Stimulated activated CD4-positive, alpha-beta T cell treated with anti-CD3 and anti-CD28 coated beads, Interleukin-12 subunit alpha, Interleukin-12 subunit beta, amount 100 ng/mL, for 48 hours (primary cell): Measurements from ENCODE around the gene GPC1.

Experiments used
- DNase-seq, 3 donors: peaks; one replicate each; pipeline ENCODE4 v3.0.0-alpha.2; 2020; ENCODE audit warnings: low read depth in 2 of 3, low spot score in 1 of 3

Gene GPC1

DNA sequence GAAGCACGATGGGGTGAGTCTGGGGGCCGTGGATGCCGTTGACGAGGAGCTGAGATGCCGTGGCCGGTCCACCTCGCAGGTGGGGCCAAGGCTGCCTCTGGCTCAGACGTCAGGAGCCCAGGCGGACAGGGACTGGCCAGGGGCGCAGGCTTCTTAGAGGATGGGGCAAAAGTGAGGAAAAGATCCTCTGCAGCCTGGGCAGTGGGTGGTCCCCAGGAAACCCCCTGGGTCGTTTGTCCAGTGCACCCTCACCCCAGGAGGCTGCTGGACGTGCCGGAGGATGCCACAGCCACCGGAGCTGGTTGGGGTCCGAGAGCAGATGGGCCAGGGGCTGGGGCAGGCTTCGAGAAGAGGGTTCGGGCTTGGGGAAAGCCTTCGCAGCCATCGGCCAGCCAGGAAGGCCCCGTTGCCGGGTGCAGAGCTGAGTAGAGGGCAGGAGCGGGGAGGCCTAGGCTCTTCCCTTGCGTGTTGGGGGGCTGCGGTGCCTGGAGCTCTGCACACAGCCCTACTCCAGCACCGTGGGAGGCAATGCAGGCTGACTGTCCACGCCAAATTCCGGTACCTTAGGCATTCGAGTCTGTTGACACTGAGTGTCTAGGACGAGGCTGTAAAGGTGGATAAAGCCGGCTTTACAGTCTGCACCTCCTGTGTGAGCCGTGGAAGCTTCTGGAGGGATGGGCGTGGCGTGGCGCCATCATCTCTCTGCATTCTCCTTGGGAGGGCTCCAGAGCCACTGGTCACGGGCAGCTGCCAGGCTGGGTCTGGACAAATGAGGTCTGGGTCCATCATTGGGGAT lies 18.8 kb downstream of the GPC1 start:
- no peak for DNase-seq

DNA sequence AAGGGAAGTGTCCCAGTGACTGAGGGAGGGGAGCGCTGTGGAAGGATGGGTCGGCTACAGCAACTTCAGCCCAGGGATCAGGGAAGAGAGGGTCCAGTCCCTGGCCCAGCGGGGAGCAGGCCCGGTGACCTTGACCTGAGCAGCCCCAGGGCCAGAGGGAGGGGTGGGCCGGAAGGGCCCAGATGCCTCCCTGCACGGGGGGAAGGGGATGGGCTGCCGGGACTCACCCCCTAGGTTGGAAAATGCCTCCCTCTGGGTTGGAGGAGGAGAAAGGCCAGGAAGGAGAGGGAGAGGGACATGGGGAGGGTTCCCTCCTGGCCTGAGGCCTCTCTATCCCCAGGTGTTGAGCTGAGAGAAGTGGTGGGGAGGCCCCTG lies 19.8 kb downstream of the GPC1 start:
- DNase-seq = no peak

GRCh38 chr2:240455647-240456446 lies 20.4 kb downstream of the GPC1 start:
- DNase-seq = no peak

GRCh38 chr2:240456447-240457222 lies 21.2 kb downstream of the GPC1 start:
- DNase-seq = no peak

- no peak for DNase-seq
These were observed 22.0 kb downstream of the GPC1 start for GRCh38 chr2:240457223-240458043.

- no peak for DNase-seq
These were observed 22.8 kb downstream of the GPC1 start for GRCh38 chr2:240458044-240458899.

DNA sequence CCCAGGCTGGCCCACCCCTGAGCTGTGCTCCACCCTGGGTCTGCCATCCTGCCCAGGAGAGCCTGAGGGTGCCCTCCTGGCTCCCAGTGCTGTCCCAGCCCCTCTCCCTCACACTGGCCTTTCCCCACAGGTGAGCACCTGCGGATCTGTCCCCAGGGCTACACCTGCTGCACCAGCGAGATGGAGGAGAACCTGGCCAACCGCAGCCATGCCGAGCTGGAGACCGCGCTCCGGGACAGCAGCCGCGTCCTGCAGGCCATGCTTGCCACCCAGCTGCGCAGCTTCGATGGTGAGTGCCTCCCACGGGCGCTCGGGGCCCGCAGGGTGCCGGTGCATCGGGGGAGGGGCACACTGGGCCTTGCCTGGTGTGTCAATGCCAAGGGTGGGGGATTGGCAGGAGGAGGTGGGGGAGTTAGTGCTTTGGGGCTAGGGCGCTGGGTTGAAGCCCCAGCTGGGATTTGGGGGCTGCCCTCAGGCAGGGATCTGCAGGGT lies 23.5 kb downstream of the GPC1 start:
- DNase-seq = no peak

GRCh38 chr2:240459401-240460252 lies 24.2 kb downstream of the GPC1 start:
- DNase-seq = no peak

- DNase-seq = no peak
These were observed 24.8 kb downstream of the GPC1 start for GRCh38 chr2:240460253-240460711.

DNA sequence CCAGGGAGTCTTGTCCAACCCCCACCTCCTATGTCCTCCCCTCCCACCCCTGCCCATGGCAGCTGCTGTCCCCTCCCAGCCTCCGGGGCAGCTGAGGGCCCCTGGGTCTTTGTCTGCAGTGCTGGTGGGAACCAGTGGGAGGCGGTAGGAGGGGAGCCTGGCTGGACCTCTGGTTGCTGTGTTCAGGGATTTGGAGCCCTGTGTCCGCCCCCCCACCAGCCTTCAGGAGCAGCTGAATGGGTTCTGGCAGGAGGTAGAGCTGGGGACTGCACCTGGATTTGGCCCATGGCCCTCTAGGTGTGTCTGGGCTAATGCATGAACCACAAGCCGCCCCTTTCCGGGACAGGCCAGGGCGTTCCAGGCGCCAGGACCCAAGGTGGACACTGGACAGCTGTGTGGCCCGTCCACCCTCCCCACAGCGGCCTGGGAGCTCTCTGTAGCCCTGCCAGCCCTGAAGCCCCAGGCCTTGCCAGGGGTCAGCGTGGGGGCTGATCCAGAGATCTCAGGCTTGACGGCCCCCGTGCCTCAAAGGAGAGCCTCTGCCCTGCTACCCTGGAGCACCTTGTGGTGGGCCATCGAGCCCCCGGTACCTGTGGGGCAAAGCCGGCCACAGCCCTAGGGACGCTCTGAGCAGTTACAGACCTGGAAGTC lies 25.4 kb downstream of the GPC1 start:
- DNase-seq = no peak

DNA sequence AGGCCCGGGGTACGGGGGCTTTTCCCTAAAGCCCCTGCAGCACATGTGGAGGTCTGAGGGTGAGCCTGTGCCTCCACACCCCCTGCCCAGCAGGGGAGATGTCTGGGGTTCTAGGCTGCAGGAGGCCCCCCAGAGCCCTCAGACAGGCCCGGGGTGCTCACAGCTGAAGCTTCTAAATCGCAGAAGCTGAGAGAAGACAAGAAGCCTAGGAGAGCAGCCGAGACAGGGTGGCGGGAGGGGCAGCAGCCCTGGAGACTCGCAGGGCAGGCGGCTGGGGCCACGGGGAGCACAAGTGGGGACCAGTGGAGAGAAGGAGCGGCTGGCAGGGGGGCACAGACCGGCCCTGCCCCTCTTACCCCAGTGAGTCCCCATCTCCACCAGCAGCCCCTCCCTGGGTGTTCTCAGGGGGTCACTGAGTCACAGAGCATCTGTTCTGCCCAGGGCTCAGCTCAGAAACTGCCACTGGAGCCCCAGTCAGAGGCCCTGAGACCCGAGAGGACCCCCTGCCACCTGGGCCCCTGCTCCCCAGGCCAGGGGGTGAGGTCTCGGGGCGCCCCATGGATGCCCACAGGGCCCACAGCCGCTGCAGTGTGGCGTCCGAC lies 26.1 kb downstream of the GPC1 start:
- no peak for DNase-seq

DNA sequence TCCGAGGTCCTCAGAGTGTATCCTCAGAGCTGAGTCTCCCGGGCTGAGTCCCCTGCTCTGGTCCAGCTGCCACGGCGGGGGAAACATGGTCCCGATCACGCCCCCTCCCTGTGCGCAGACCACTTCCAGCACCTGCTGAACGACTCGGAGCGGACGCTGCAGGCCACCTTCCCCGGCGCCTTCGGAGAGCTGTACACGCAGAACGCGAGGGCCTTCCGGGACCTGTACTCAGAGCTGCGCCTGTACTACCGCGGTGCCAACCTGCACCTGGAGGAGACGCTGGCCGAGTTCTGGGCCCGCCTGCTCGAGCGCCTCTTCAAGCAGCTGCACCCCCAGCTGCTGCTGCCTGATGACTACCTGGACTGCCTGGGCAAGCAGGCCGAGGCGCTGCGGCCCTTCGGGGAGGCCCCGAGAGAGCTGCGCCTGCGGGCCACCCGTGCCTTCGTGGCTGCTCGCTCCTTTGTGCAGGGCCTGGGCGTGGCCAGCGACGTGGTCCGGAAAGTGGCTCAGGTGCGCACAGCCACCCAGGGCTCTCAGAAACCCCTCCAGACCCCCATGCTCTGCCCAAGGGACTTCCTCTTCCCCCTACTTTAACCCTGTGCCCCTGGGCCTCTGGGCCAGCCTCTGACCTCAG lies 26.7 kb downstream of the GPC1 start:
- DNase-seq = no peak

GRCh38 chr2:240462707-240463273 lies 27.3 kb downstream of the GPC1 start:
- no peak for DNase-seq

GRCh38 chr2:240463274-240463865 lies 27.9 kb downstream of the GPC1 start:
- no peak for DNase-seq

- no peak for DNase-seq
These were observed 28.5 kb downstream of the GPC1 start for GRCh38 chr2:240463866-240464481.
